ENCODE data around the gene C4orf36. TPM values are rescaled to one million over a fixed set of nuclear protein-coding genes. Genes with fewer than 3 reads are reported as not detected.

The C4orf36 gene
- total and polyA plus RNA-seq, 2 experiments from 2014 or later, result 1.3 to 2.0 TPM

- no peak overlapping the region for H2AFZ ChIP-seq
- no peaks in the 10 kb centered on the region for H3K4me1 ChIP-seq (ENCODE audit: insufficient read depth)
- H4K20me1 ChIP-seq (ENCODE audit: insufficient read depth, poor library complexity, severe bottlenecking), result no peaks in the 10 kb centered on the region
- H3K36me3 ChIP-seq (replicated peaks; ENCODE audit: insufficient read depth, low read depth), result no peaks in the 10 kb centered on the region
- no peak overlapping the region for H3K27ac ChIP-seq
- no peaks in the 10 kb centered on the region for H3K27me3 ChIP-seq
- no peak overlapping the region for H3K4me3 ChIP-seq
- 90% methylated on average over 5 of the region's 5 CpGs for WGBS (ENCODE audit: low lambda C conversion rate, missing lambda C conversion rate)
- DNase-seq (ENCODE audit: low spot score), result no peak
- no peaks in the 10 kb centered on the region for H3K79me2 ChIP-seq
- H3K9me2 ChIP-seq (replicated peaks; ENCODE audit: insufficient read depth), result no peaks in the 10 kb centered on the region
- H3K9me3 ChIP-seq (ENCODE audit: low read depth), result no peaks in the 10 kb centered on the region
- no peak overlapping the region for H3K4me2 ChIP-seq
- no peak for TF ChIP-seq EZH2phosphoT487 (IDR thresholded peaks at IDR 0.05; ENCODE audit: low read depth, severe bottlenecking, unreplicated experiment)
- TF ChIP-seq EZH2 (IDR thresholded peaks at IDR 0.05; ENCODE audit: borderline replicate concordance), result no peak
- no peak for TF ChIP-seq CTCF (IDR thresholded peaks at IDR 0.05; ENCODE audit: poor library complexity)
Measured at GRCh38 chr4:86910369-86910768, 18.1 kb upstream of the C4orf36 start.

- Histone ChIP-seq H3K9me2 (replicated peaks; ENCODE audit: insufficient read depth) (no peaks in the 10 kb centered on the region), H4K20me1 (ENCODE audit: insufficient read depth, poor library complexity, severe bottlenecking) (no peaks in the 10 kb centered on the region), H3K27ac (no peak overlapping the region), H3K4me2 (peak overlapping the region; percentile 57), H3K4me1 (ENCODE audit: insufficient read depth) (no peaks in the 10 kb centered on the region), H2AFZ (no peak overlapping the region), H3K79me2 (no peaks in the 10 kb centered on the region), H3K4me3 (no peak overlapping the region), H3K27me3 (no peaks in the 10 kb centered on the region), H3K9me3 (ENCODE audit: low read depth) (no peaks in the 10 kb centered on the region), H3K36me3 (replicated peaks; ENCODE audit: insufficient read depth, low read depth) (no peaks in the 10 kb centered on the region)
- WGBS (ENCODE audit: low lambda C conversion rate, missing lambda C conversion rate), result 83% methylated on average over 8 of the region's 8 CpGs
- no peak for TF ChIP-seq EZH2 (IDR thresholded peaks at IDR 0.05; ENCODE audit: borderline replicate concordance)
- TF ChIP-seq EZH2phosphoT487 (IDR thresholded peaks at IDR 0.05; ENCODE audit: low read depth, severe bottlenecking, unreplicated experiment), result no peak
- no peak for TF ChIP-seq CTCF (IDR thresholded peaks at IDR 0.05; ENCODE audit: poor library complexity)
- no peak for DNase-seq (ENCODE audit: low spot score)
Measured at GRCh38 chr4:86909546-86910295, 17.5 kb upstream of the C4orf36 start.

GRCh38 chr4:86908251-86908657 is 16.0 kb upstream of the C4orf36 start:
- Histone ChIP-seq H4K20me1 (ENCODE audit: insufficient read depth, poor library complexity, severe bottlenecking) (no peaks in the 10 kb centered on the region), H3K36me3 (replicated peaks; ENCODE audit: insufficient read depth, low read depth) (no peaks in the 10 kb centered on the region), H3K4me3 (no peak overlapping the region), H3K79me2 (no peaks in the 10 kb centered on the region), H3K27me3 (no peaks in the 10 kb centered on the region), H2AFZ (no peak overlapping the region), H3K4me1 (ENCODE audit: insufficient read depth) (no peaks in the 10 kb centered on the region), H3K27ac (no peak overlapping the region), H3K4me2 (no peak overlapping the region), H3K9me2 (replicated peaks; ENCODE audit: insufficient read depth) (no peaks in the 10 kb centered on the region), H3K9me3 (ENCODE audit: low read depth) (no peaks in the 10 kb centered on the region)
- no peak for DNase-seq (ENCODE audit: low spot score)
- TF ChIP-seq CTCF (IDR thresholded peaks at IDR 0.05; ENCODE audit: poor library complexity) (no peak), EZH2phosphoT487 (IDR thresholded peaks at IDR 0.05; ENCODE audit: low read depth, severe bottlenecking, unreplicated experiment) (no peak), EZH2 (IDR thresholded peaks at IDR 0.05; ENCODE audit: borderline replicate concordance) (no peak)
- 45% methylated on average over 2 of the region's 2 CpGs for WGBS (ENCODE audit: low lambda C conversion rate, missing lambda C conversion rate)

Measured in hepatocyte (in vitro differentiated cells).